ENCODE data around the gene SPPL3.
A peak's percentile ranks its signal among the peaks of the same experiment; 100 is the strongest.
"Not testable (repeated sequence)": the region's sequence is repeated elsewhere in the genome, so short reads cannot be mapped to it uniquely, and the experiment has no call there.

The SPPL3 gene

GRCh38 chr12:120739821-120740613, 164.1 kb downstream of the SPPL3 start:
- no peak for DNase-seq

GRCh38 chr12:120739031-120739762, 165.0 kb downstream of the SPPL3 start:
- no peak for DNase-seq

- no peak for DNase-seq
Measured at GRCh38 chr12:120738252-120739030, 165.7 kb downstream of the SPPL3 start.

- no peak for DNase-seq
Measured at GRCh38 chr12:120737557-120738251, 166.5 kb downstream of the SPPL3 start.

GRCh38 chr12:120736404-120737331, 167.5 kb downstream of the SPPL3 start:
- DNase-seq = no peak

GRCh38 chr12:120735181-120735580, 169.0 kb downstream of the SPPL3 start:
- no peak for DNase-seq

GRCh38 chr12:120734210-120734609, 169.9 kb downstream of the SPPL3 start:
- DNase-seq = no peak

GRCh38 chr12:120733574-120733973, 170.6 kb downstream of the SPPL3 start:
- DNase-seq = no peak

GRCh38 chr12:120732198-120732597, 172.0 kb downstream of the SPPL3 start:
- DNase-seq = not testable (repeated sequence)

- no peak for DNase-seq
Measured at GRCh38 chr12:120726961-120727360, 177.2 kb downstream of the SPPL3 start.

GRCh38 chr12:120726510-120726793, 177.7 kb downstream of the SPPL3 start:
- no peak for DNase-seq

GRCh38 chr12:120725659-120726509, 178.3 kb downstream of the SPPL3 start, which contains the start of gene ACADS:
TSS of gene ACADS (plus strand) at chr12:120725826. CDS start at chr12:120725886, 60 bp downstream.
- DNase-seq = peak; percentile 82

- DNase-seq = no peak
Measured at GRCh38 chr12:120725151-120725658, 179.0 kb downstream of the SPPL3 start.

- DNase-seq = no peak
Measured at GRCh38 chr12:120724720-120725119, 179.4 kb downstream of the SPPL3 start.

- DNase-seq = no peak
Measured at GRCh38 chr12:120722784-120723183, 181.4 kb downstream of the SPPL3 start.

- no peak for DNase-seq
Measured at GRCh38 chr12:120721866-120722265, 182.3 kb downstream of the SPPL3 start.

GRCh38 chr12:120720987-120721801, 183.0 kb downstream of the SPPL3 start:
- no peak for DNase-seq

GRCh38 chr12:120720234-120720986, 183.7 kb downstream of the SPPL3 start:
- peak; percentile 10 for DNase-seq
